GOT3 (cell line): ENCODE data around the gene VPS51.
"Not testable (repeated sequence)": the region's sequence is repeated elsewhere in the genome, so short reads cannot be mapped to it uniquely, and the experiment has no call there.

Experiments used
- DNase-seq: peaks from one replicate; lab custom pipeline; 2025; ENCODE audit warnings: mixed read lengths; lab: John Stamatoyannopoulos, UW

Gene VPS51

DNA sequence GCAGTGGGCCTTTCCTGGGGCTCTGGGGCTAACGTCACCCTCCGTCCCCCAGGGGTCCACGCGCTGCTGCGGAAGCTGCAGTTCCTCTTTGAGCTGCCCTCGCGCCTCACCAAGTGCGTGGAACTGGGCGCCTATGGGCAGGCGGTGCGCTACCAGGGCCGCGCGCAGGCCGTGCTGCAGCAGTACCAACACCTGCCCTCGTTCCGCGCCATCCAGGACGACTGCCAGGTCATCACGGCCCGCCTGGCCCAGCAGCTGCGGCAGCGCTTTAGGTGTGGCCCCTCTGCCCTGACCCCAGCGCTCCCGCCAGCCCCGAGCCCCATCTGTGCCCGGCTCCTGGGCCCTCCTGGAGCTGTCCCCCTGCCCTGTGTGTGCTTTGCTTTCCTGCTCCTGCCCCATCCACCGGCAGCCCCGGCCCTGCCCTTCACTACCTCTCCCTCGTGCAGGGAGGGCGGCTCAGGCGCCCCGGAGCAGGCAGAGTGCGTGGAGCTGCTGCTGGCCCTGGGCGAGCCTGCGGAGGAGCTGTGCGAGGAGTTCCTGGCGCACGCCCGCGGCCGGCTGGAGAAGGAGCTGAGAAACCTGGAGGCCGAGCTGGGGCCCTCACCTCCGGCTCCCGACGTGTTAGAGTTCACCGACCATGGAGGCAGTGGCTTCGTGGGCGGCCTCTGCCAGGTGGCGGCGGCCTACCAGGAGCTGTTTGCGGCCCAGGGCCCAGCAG is 11.9 kb downstream of the VPS51 start:
- no peak for DNase-seq

DNA sequence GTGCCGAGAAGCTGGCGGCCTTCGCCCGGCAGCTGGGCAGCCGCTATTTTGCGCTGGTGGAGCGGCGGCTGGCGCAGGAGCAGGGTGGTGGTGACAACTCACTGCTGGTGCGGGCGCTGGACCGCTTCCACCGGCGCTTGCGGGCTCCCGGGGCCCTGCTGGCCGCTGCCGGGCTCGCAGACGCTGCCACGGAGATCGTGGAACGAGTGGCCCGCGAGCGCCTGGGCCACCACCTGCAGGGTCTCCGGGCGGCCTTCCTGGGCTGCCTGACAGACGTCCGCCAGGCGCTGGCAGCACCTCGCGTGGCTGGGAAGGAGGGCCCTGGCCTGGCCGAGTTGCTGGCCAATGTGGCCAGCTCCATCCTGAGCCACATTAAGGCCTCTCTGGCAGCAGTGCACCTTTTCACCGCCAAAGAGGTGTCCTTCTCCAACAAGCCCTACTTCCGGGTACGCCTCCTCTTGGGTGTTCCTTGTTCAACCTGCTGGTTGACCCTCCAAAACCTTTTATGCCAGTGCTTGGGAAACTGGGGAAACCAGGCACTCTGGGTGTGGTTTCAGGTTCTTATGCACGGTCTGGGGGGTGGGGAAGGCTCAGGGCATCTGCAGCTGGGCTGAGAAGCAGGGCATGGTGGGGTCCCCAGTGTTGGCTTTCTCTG is 12.6 kb downstream of the VPS51 start:
- no peak for DNase-seq

DNA sequence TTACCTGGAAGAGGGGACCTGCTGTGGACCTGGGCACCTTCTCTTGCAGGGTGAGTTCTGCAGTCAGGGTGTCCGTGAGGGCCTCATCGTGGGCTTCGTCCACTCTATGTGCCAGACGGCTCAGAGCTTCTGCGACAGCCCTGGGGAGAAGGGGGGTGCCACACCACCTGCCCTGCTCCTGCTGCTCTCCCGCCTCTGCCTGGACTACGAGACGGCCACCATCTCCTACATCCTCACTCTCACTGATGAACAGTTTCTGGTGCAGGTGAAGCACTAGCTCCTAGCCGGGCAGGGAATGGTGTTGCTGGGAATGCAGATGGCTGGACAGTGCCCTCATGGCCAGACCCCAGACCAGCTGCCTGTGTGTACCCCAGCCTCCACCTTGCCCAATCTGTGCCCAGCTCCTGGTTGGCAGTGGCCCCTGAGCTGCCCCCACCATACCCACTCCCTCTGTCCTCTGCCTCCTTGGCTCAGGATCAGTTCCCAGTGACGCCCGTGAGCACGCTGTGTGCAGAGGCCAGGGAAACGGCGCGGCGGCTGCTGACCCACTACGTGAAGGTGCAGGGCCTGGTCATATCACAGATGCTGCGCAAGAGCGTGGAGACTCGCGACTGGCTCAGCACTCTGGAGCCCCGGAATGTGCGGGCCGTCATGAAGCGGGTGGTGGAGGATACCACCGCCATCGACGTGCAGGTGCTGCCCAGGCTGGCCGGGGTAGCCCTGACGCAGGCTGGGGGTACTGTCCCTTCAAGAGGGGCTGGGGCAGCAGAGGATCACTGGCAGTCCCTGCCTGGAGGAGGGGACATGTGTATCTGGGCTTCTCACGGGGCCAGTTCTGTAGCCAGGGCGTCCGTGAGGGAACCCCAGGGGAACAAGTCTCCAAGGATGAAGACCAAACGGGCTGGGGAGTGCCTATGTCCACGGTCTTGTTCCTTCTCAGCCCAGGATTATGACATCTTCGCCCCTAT is 13.5 kb downstream of the VPS51 start:
- no peak for DNase-seq

DNA sequence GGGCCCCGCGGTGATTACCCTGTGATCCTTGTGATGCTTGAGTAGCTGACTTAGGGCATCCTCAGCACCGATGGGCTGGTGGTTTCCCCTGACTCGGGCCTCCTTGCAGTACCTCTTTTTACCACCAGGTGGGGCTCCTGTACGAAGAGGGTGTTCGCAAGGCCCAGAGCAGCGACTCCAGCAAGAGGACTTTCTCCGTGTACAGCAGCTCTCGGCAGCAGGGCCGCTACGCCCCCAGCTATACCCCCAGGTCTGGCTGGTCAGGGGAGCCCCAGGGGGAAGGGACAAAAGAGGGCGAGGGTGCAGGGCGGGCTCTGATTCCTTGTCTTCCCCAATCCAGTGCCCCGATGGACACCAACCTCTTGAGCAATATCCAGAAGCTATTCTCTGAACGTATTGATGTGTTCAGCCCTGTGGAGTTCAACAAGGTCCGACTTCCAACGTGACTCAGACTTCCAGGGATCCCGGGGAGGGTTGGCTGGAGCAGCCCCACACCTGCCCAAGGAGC is 14.4 kb downstream of the VPS51 start:
- DNase-seq, result peak; percentile 32

DNA sequence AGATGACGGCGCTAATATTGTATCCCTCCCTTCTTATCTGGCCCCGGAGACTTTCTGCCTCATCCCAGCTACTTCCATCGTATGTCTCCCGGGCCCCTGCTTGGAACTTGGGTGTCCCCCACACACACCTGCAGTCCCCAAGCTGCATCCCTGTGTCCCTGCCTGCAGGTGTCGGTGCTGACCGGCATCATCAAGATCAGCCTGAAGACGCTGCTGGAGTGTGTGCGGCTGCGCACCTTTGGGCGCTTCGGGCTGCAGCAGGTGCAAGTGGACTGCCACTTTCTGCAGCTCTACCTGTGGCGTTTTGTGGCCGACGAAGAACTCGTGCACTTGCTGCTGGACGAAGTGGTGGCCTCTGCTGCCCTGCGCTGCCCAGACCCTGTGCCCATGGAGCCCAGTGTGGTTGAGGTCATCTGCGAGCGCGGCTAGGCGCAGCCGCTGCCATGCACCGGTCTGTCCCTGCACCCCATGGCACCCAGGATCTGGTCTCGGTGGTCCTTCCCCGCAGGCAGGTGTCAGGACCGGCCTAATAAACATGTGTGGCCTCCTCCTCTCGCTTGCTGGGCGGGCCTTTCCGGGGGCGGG is 15.2 kb downstream of the VPS51 start:
- DNase-seq, result no peak

DNA sequence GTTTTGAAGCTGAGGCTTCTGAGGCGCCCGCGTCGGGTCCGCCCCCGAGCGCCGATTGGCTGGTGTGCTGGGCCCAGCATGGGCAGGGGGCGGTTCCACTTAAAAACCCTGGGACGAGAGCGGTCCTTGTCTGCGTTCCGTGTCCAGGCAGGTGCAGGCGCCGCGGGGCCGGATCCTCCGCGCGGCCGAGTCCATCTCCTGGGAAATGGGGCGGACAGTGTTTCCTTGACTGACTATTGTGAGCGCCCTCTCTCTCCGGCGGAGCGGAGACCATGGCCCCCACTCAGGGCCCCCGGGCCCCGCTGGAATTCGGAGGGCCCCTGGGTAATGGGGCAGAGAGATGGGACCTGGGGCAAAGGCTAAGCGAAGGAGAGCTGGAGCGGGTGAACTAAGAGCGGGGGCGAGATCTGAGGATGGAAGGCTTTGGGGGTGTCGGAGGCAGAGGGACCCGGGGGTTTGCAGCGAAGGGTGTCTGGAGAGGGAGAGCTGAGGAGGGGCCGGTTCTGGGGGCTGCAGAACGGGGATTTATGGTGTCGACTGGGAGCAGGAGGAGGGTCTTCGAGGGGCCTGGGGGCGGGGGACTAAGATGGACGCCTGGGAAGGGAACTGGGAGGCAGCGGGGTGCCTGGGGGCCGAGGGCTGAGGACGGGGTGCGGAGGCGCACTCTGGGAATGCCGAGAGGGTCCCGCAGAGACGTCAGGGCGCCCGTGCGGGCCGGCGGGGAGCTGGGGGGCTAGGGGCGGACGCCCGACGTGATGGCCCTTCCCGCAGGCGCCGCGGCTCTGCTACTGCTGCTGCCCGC is 15.9 kb downstream of the VPS51 start, which contains the start of gene TM7SF2:
TSS of gene TM7SF2 (plus strand) at position 129 of the 802 bp plus-strand sequence. CDS start at position 273, 144 bp downstream.
- DNase-seq, result peak; percentile 22

DNA sequence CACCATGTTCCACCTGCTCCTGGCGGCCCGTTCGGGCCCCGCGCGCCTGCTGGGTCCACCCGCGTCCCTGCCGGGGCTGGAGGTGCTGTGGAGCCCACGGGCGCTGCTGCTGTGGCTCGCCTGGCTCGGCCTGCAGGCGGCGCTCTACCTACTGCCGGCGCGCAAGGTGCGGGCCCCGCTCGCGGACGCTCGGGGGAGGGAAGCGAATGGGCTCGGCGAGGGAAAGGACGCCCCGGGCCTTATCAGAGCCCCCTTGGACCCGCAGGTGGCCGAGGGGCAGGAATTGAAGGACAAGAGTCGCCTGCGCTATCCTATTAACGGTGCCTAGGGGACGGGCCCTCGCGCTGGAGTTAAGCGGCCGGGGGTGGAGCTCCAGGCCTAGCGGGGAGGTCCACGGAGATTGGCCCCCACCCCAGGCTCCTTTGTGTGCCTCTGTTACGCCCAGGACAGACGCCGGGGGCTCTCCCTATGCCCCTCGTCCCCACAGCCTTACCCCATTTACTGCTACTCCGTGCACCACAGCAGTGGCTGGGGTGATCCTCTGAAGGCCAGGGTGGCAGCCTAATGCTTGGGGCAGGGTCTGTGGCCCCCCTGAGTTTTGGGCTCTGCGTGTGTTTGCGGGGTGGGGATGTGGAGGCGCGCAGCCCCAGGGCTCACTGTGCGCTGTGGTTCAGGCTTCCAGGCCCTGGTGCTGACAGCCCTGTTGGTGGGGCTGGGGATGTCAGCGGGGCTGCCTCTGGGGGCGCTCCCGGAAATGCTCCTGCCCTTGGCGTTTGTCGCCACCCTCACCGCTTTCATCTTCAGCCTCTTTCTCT is 16.7 kb downstream of the VPS51 start:
- no peak for DNase-seq

DNA sequence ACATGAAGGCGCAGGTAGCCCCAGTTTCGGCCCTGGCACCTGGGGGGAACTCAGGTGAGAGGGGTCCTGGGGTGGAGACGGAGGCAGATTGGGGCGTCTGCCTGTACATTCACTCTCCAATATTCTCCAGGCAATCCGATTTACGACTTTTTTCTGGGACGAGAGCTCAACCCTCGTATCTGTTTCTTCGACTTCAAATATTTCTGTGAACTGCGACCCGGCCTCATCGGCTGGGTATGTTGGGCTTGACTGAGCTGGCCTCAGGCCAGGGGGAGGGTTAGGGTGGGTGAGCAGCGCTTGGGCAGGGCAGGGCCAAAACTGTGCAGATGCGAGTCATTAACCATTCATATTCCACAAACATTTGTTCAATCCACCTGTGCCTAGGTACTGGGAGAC is 17.3 kb downstream of the VPS51 start:
- DNase-seq, result no peak

DNA sequence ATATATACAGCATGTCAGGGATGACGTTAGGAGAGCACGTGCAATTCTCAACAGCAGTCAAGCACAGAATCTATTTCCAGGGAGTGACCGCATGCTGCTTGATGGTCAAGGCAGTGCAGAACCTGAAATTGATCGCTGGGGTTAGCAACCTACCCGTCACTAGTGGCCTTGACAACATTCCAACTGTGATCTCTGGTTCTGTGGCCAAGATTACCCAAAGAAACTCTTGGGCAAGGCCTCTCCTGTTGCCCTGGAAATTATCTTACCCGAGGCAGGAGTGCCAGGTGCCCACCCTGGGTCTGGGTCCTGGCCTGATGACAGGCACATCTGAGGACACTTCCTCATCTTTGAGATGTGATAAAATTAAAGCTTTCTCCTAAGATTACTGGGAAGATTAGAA is 17.8 kb downstream of the VPS51 start:
- DNase-seq, result no peak

DNA sequence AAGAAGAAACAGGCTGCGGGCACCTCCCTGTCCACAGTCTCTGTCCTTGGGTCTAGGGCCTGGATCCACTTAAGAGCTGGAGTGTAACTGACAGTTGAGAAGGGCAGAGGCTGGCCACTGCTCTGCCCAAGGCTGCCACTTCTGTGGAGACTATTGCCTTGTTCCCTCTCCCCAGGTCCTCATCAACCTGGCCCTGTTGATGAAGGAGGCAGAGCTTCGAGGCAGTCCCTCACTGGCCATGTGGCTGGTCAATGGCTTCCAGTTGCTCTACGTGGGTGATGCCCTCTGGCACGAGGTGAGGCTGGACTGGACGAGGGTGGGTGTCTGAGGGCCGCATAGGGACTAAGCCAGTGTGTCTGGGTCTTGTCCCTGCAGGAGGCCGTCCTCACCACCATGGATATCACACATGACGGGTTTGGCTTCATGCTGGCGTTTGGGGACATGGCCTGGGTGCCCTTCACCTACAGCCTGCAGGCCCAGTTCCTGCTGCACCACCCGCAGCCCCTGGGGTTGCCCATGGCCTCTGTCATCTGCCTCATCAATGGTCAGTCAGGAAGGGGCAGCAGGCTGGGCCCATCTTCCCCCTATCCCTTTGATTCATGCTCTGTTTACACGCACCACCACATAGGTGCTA is 18.6 kb downstream of the VPS51 start:
- DNase-seq, result no peak

DNA sequence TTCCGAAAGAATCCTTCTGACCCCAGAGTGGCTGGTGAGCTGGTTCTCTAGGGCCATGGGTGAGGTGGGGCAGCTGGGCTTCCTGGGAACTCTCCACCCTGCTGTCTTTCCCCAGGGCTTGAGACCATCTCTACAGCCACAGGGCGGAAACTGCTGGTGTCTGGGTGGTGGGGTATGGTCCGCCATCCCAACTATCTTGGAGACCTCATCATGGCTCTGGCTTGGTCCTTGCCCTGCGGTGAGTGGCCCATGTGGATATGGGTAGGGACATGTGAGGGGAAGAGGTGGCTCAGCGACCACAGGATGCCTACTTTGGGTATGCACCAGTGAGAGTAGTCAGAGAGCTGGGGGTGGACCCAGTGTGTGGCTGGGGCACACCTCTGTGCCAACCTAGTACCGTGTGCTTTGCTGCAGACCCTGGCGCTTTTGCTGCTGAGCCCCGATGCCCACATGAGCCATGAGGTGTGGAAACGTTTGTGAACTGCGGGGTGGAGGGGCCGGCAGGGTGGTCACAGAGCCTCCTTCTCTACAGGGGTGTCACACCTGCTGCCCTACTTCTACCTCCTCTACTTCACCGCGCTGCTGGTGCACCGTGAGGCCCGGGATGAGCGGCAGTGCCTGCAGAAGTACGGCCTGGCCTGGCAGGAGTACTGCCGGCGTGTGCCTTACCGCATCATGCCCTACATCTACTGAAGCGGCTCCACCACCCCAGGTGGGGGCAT is 19.5 kb downstream of the VPS51 start:
- no peak for DNase-seq

DNA sequence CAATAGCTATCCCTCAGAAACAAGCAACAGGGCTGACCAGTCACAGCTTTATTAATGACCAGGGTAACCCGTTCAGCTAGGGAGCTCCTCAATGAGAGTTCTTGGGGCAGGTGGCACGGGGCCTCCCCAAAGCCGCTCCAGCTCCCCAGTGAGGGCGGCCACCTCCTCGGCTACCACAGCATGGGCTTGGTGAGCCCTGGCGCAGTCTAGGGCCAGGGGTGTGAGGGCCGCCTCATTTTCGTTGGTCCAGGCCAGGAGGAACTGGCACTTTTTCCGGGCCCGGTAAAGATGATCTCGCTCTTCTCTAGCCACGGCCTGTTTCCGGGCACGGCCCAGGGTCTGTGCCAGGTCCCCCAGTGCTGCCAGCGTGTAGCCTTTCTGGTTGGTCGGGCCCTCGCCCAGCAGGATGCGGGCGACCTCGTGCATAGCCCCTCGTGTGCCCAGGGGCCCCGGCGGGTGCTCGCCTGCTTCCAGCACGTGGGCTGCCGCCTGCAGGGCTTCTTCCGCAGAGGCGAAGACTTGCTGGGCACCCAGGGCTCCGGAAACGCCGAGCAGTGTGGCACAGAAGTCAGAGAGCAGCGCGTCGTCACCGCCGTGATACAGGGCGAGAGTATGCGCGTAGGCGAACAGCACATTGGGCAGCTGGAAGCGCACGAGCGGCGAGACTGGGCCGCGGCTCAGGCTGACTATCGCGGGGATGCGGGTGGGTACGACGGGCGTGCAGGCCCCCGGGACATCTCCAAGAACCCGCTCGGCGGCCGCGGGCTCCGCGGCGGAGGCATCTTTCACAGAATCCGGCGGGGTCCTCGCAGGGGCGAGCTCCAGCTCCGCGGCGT is 20.6 kb downstream of the VPS51 start:
- DNase-seq, result peak; percentile 12

DNA sequence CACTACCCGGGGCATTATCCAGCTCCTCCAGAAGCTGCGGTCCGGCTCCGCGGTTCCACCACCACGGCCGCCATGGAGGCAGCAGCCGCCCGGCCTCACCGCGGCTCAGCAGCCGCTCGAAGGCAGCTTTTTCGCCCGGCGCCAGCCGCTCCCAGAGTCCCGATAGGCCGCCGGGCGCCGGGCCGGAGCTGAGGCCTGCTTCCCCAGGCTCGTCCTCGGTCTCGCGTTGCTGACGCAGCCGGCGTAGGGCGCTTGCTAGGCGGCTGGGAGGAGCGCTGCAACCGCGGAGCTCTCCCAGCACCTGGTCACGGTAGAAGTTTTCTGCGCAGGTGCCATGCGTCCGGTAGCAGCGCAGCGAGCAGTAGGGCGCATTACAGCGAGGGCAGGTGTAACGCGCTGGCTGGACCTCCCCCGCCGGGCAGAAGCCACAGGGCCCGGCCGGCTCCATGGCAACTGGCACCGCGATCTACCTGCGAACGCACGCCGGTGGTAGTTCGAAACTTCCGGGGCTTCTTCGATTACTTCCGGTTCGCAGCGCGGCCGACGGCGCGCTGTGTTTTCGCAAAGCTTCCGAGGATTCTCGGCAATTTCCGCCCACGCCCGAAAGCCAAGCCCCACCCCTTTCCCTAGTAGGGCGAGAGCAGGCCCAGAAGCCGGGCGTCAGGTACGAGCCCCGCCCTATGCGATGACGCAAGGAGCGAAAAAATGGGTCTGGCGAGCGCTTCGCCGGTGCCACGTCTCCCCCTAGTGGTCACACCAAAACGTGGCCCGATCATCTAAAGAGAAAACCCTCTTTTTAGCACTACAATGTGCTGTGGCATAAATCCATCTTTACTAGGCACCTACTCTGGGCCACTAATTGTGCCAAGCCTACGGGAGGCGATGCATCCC is 21.4 kb downstream of the VPS51 start, which contains the start of gene ZNHIT2:
TSS of gene ZNHIT2 (minus strand) at position 496 of the 891 bp plus-strand sequence. CDS start at position 448, 48 bp downstream.
- peak; percentile 91 for DNase-seq

DNA sequence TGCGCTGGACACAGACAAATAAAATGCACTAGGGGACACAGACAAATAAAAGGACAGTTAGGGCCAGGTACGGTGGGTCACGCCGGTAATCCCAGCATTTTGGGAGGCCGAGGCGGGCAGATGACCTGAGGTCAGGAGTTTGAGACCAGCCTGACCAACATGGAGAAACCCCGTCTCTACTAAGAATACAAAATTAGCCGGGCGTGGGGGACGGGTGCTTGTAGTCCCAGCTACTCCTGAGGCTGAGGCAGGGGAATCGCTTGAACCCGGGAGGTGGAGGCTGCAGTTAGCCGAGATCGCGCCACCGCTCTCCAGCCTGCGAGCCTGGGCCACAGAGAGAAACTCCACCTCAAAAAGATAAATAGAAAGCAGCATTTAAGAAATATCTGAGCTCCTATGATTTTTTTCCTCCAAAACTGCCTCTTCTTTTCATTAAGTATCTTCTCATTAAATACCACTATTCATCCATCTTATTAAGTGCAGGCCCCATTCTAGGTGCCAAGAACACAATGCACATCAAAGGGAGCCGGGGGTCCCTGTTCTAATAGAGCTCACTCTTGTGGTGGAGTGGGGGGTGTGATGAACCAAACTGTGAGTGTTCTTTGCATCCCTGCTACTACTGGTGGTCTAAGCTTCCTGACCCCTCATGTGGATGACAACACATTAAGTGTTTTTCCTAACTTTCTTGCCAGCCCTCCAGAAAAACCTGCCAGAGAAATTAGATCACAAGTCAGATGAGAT is 22.3 kb downstream of the VPS51 start:
- no peak for DNase-seq

DNA sequence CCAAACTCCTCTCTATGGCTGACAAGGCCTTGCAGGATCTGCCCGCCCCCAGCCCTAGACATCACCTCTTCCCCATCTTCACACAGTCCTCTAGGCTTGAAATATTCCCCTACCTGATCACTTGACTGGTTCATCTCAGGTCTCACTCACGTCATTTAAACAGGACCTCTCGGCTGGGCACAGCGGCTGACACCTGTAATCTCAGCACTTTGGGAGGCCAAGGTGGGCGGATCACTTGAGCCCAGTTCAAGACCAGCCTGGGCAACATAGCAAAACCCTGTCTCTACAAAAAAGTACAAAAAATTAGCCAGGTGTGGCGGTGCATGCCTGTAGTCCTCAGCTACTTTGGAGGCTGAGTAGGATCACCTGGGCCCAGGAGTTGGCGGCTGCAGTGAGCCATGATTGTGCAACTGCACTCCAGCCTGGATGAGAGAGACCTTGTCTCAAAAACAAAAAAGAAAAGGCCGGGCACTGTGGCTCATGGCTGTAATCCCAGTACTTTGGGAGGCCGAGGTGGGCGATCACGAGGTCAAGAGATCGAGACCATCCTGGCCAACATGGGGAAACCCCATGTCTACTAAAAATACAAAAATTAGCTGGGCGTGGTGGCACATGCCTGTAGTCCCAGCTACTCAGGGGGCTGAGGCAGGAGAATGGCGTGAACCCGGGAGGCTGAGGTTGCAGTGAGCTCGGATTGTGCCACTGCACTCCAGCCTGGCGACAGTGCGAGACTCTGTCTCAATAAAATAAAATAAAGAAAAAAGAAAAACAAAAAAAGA is 23.1 kb downstream of the VPS51 start:
- not testable (repeated sequence) for DNase-seq

DNA sequence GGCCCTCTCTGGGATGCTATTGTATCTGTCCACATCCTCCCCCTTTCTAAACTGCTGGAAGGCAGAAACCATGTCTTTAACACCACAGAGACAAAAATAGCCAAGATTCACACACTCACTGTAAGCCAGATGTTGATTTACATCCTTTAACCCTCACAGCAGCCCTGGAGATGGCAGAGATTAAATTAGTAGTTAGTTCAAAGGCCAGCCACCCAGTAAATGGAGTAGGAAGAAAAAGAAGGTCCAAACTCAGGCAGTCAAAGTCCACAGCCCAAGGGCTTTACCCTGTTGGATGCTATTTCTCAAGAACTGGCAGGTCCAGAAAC is 23.6 kb downstream of the VPS51 start:
- DNase-seq, result no peak
